ENCODE measurements around the gene EXOC4. TPM values are rescaled to one million over a fixed set of nuclear protein-coding genes. Genes with fewer than 3 reads are reported as not detected.

EXOC4 gene
- total and polyA plus RNA-seq, 2 of the 13 experiments (the other 11 are each of a cell fraction or from before 2014, with no cell fraction given): 22.5 to 39.0 TPM

GRCh38 chr7:133705596-133705995 is 452.7 kb downstream of the EXOC4 start:
- in situ Hi-C loops (cut with HindIII; ENCODE audit: extremely low pct_ligation_motif_present, low pct_unique_long_range_greater_than_20kb): no loop called here
- POLR2A ChIA-PET: no interaction called here
- intact Hi-C loops (cut with micrococcal nuclease; ENCODE audit: unreplicated experiment): no loop called here
- DNase-seq (ENCODE audit: low spot score) (no peak), ATAC-seq (no peak), FAIRE-seq (no peak)
- Histone ChIP-seq H4K20me1 (ENCODE audit: insufficient read depth, low read length) (no peaks in the 10 kb centered on the region), H3K4me1 (ENCODE audit: insufficient read depth, low read length) (peaks cover 9% of the 10 kb centered on the region; the same call in 1 of the 2 replicates), H2AFZ (ENCODE audit: low read length) (no peak overlapping the region), H3K9me3 (ENCODE audit: low read length) (no peaks in the 10 kb centered on the region), H3K36me3 (replicated peaks in 1 of 2; ENCODE audit: control insufficient read depth in 1 of 2, insufficient read depth in 2 of 2, low read length in 2 of 2) (no peaks in the 10 kb centered on the region; a peak in 1 of 5 replicates), H3K4me3 (replicated peaks in 1 of 3; ENCODE audit: insufficient read depth in 1 of 3, low read depth in 2 of 3, low read length in 3 of 3) (no peak overlapping the region), H3K27me3 (ENCODE audit: control insufficient read depth in 1 of 2, insufficient read depth in 2 of 2, low read length in 2 of 2) (no peaks in the 10 kb centered on the region; a peak in 1 of 5 replicates), H3K9ac (ENCODE audit: insufficient read depth, low read depth, low read length) (no peak overlapping the region), H3K79me2 (ENCODE audit: insufficient read depth, low read length) (no peaks in the 10 kb centered on the region), H3K27ac (ENCODE audit: extremely low read length, insufficient read depth, low read length) (no peak overlapping the region), H3K4me2 (ENCODE audit: low read depth, low read length) (no peak overlapping the region)
- 89% methylated on average over 8 of the region's 8 CpGs for WGBS (ENCODE audit: low lambda C conversion rate)
- BruUV-seq (replicated peaks): no TSS peak
- TF ChIP-seq FOSL2 (CRISPR knock-in tag; IDR thresholded peaks at IDR 0.05): 0 out of 2 replicates have a peak, but pooled peaks have one; percentile 19
- TF ChIP-seq ZBTB33 (CRISPR knock-in tag; IDR thresholded peaks at IDR 0.05): peak; percentile 77; the same call in 1 of the 2 replicates
- TF ChIP-seq ATF2 (CRISPR knock-in tag; IDR thresholded peaks at IDR 0.05): no peak
- TF ChIP-seq ZNF883 (CRISPR knock-in tag; IDR thresholded peaks at IDR 0.05; ENCODE audit: not compliant biosample characterization): no peak
- CTCF ChIA-PET (ENCODE audit: low intra/inter-chr PET ratio, low total read pairs): no interaction called here

GRCh38 chr7:133706016-133706415 is 453.1 kb downstream of the EXOC4 start:
- Histone ChIP-seq H3K36me3 (replicated peaks in 1 of 2; ENCODE audit: control insufficient read depth in 1 of 2, insufficient read depth in 2 of 2, low read length in 2 of 2) (no peaks in the 10 kb centered on the region; a peak in 1 of 5 replicates), H3K4me2 (ENCODE audit: low read depth, low read length) (no peak overlapping the region), H3K9ac (ENCODE audit: insufficient read depth, low read depth, low read length) (no peak overlapping the region), H3K9me3 (ENCODE audit: low read length) (no peaks in the 10 kb centered on the region), H4K20me1 (ENCODE audit: insufficient read depth, low read length) (no peaks in the 10 kb centered on the region), H2AFZ (ENCODE audit: low read length) (no peak overlapping the region), H3K79me2 (ENCODE audit: insufficient read depth, low read length) (no peaks in the 10 kb centered on the region), H3K27me3 (ENCODE audit: control insufficient read depth in 1 of 2, insufficient read depth in 2 of 2, low read length in 2 of 2) (no peaks in the 10 kb centered on the region; a peak in 1 of 5 replicates), H3K4me3 (replicated peaks in 1 of 3; ENCODE audit: insufficient read depth in 1 of 3, low read depth in 2 of 3, low read length in 3 of 3) (no peak overlapping the region), H3K27ac (ENCODE audit: extremely low read length, insufficient read depth, low read length) (no peak overlapping the region), H3K4me1 (ENCODE audit: insufficient read depth, low read length) (peaks cover 6% of the 10 kb centered on the region)
- WGBS (ENCODE audit: low lambda C conversion rate): 96% methylated on average over 1 of the region's 1 CpG
- DNase-seq (ENCODE audit: low spot score) (no peak), ATAC-seq (no peak), FAIRE-seq (no peak)
- intact Hi-C loops (cut with micrococcal nuclease; ENCODE audit: unreplicated experiment): no loop called here
- BruUV-seq (replicated peaks): no TSS peak
- CTCF ChIA-PET (ENCODE audit: low intra/inter-chr PET ratio, low total read pairs): no interaction called here
- in situ Hi-C loops (cut with HindIII; ENCODE audit: extremely low pct_ligation_motif_present, low pct_unique_long_range_greater_than_20kb): no loop called here
- POLR2A ChIA-PET: no interaction called here
- TF ChIP-seq ZNF580 (CRISPR knock-in tag; IDR thresholded peaks at IDR 0.05; ENCODE audit: borderline replicate concordance, low read depth) (no peak), TERF1 (CRISPR knock-in tag; IDR thresholded peaks at IDR 0.05) (no peak), THAP9 (CRISPR knock-in tag; IDR thresholded peaks at IDR 0.05; ENCODE audit: borderline replicate concordance) (no peak), SMAD9 (CRISPR knock-in tag; IDR thresholded peaks at IDR 0.05) (no peak), CHCHD3 (CRISPR knock-in tag; IDR thresholded peaks at IDR 0.05) (no peak)

Measured in HepG2 (cell line).